GM12878 (cell line): ENCODE data around the gene DTNBP1. TPM values are rescaled to one million over a fixed set of nuclear protein-coding genes. Genes with fewer than 3 reads are reported as not detected.
A peak's percentile ranks its signal among the peaks of the same experiment; 100 is the strongest.

Experiments used
- ATF7 ChIP-seq: fragments of 450-650 bp; IDR thresholded peaks from 2 replicates; pipeline ENCODE4 v1.6.1; 2016; ENCODE audit warnings: low read depth, mild to moderate bottlenecking
- CBFB ChIP-seq: IDR thresholded peaks from 2 replicates; pipeline ENCODE4 v1.6.1; 2016; ENCODE audit warnings: antibody characterized with exemption, low read depth
- CBX3 ChIP-seq: fragments of 200-600 bp; sonication (generic); IDR thresholded peaks from 2 replicates; pipeline ENCODE4 v1.6.1; 2016; ENCODE audit warnings: low read depth, borderline replicate concordance
- CEBPZ ChIP-seq: fragments of 150-350 bp; IDR thresholded peaks from 2 replicates; pipeline ENCODE4 v1.6.1; 2016; ENCODE audit warnings: low read depth, low read length
- GABPA ChIP-seq: IDR thresholded peaks from 2 replicates; pipeline ENCODE4 v1.6.1; 2014; ENCODE audit warnings: antibody characterized with exemption, low read depth, mild to moderate bottlenecking, inconsistent platforms
- HDGF ChIP-seq: fragments of 450-650 bp; IDR thresholded peaks from 2 replicates; pipeline ENCODE4 v1.6.1; 2016; ENCODE audit warnings: antibody characterized with exemption
- KAT2A ChIP-seq: conservative IDR thresholded peaks from 2 replicates; pipeline ENCODE4 v1.6.1; 2011; ENCODE audit warnings: low read depth, low read length; ENCODE audit not compliant: control insufficient read depth
- KDM1A ChIP-seq: fragments of 200-600 bp; sonication (generic); IDR thresholded peaks from 2 replicates; pipeline ENCODE4 v1.6.1; 2016; ENCODE audit warnings: borderline replicate concordance
- LARP7 ChIP-seq: fragments of 450-650 bp; IDR thresholded peaks from 2 replicates; pipeline ENCODE4 v1.6.1; 2017; ENCODE audit warnings: mild to moderate bottlenecking
- POU2F2 ChIP-seq: IDR thresholded peaks from 3 replicates; pipeline ENCODE4 v1.6.1; 2011; ENCODE audit warnings: low read depth, mild to moderate bottlenecking, low read length, borderline replicate concordance
- SMAD1 ChIP-seq: fragments of 450-650 bp; IDR thresholded peaks from 2 replicates; pipeline ENCODE4 v1.6.1; 2018; ENCODE audit warnings: mild to moderate bottlenecking, low read depth; ENCODE audit not compliant: partially characterized antibody
- SMC3 ChIP-seq: IDR thresholded peaks from 2 replicates; pipeline ENCODE4 v1.6.1; 2011; ENCODE audit warnings: low read length, improper control_type of control experiment, borderline replicate concordance
- SREBF2 ChIP-seq: IDR thresholded peaks from 2 replicates; pipeline ENCODE4 v1.6.1; 2012; ENCODE audit warnings: mild to moderate bottlenecking, low read length
- SRF ChIP-seq, 2 experiments: IDR thresholded peaks; 2 replicates each; pipeline ENCODE4 v1.6.1; 2011; ENCODE audit warnings: low read depth in 2 of 2, low read length in 2 of 2, mild to moderate bottlenecking in 1 of 2, moderate library complexity in 1 of 2
- STAT1 ChIP-seq: fragments of 450-650 bp; conservative IDR thresholded peaks from 2 replicates; pipeline ENCODE4 v1.6.1; 2014; ENCODE audit warnings: antibody characterized with exemption, mild to moderate bottlenecking
- ZBTB11 ChIP-seq: fragments of 450-650 bp; formaldehyde crosslinking; IDR thresholded peaks from 2 replicates; pipeline ENCODE4 v1.5.0; 2022; ENCODE audit warnings: mild to moderate bottlenecking, missing genetic modification characterization
- ZNF24 ChIP-seq: fragments of 450-650 bp; IDR thresholded peaks from 2 replicates; pipeline ENCODE4 v1.6.1; 2017; ENCODE audit warnings: antibody characterized with exemption, mild to moderate bottlenecking
- ZSCAN29 ChIP-seq: fragments of 450-650 bp; IDR thresholded peaks from 2 replicates; pipeline ENCODE4 v1.6.1; 2017; ENCODE audit warnings: mild to moderate bottlenecking, moderate library complexity
- ZZZ3 ChIP-seq: IDR thresholded peaks from 2 replicates; pipeline ENCODE4 v1.6.1; 2011; ENCODE audit warnings: low read depth; ENCODE audit not compliant: control insufficient read depth, insufficient read length
- polyA plus RNA-seq, 11 experiments: library from polyadenylated mRNA; depleted of rRNA in 4 of 11; unstranded in 6 of 11; stranded (reverse) in 5 of 11; fragments of >200 nt; fragmentation: Nextera tagmentation in 4 of 11; fragmentation: Illumina TruSeq in 1 of 11; extraction: Ambion mirVana in 4 of 11; extraction: Trizol in 1 of 11; gene quantifications; 1 replicate in 1 of 11; 2 replicates in 10 of 11; pipeline versions ENCODE4 v1.2.1 to v1.2.3, GENCODE V29; 2011 to 2016; ENCODE audit warnings: inconsistent platforms in 2 of 11, missing spikeins in 2 of 11, low read depth in 1 of 11
- total RNA-seq, 4 experiments: library from RNA; depleted of rRNA in 3 of 4; stranded (reverse); fragments of >200 nt in 3 of 4; fragmentation: Illumina TruSeq in 1 of 4; extraction: Trizol in 1 of 4; gene quantifications; 2 replicates each; pipeline versions ENCODE4 v1.2.1 to v1.2.3, GENCODE V29; 2013 to 2021
- TF ChIP-seq, protein P1 (sequence below): IDR thresholded peaks from 2 replicates; pipeline ENCODE4 v1.6.1; 2011; ENCODE audit warnings: borderline replicate concordance, low read depth, mild to moderate bottlenecking, moderate library complexity, low read length; ENCODE audit not compliant: insufficient read depth, poor library complexity, severe bottlenecking
- TF ChIP-seq, protein P2 (sequence below): fragments of 450-650 bp; IDR thresholded peaks from 2 replicates; pipeline ENCODE4 v1.6.1; 2017; ENCODE audit warnings: antibody characterized with exemption, mild to moderate bottlenecking, moderate library complexity

The DTNBP1 gene
- total and polyA plus RNA-seq, 10 of the 15 experiments (the other 5 are each of a cell fraction or from before 2014, with no cell fraction given), result 7.1 to 40.3 (median 20.1) TPM

GRCh38 chr6:15691250-15691869 is 28.5 kb upstream of the DTNBP1 start (continued):
- no peak for TF ChIP-seq ZZZ3
- no peak for TF ChIP-seq CBFB
- TF ChIP-seq SRF (IDR thresholded peaks at IDR 0.05; ENCODE audit: low read depth in 2 of 2, low read length in 2 of 2), result no peak
- 0 out of 2 replicates have a peak, but pooled peaks have one; percentile 75 for TF ChIP-seq STAT1
- TF ChIP-seq KAT2A, result no peak
- peak; percentile 64 for TF ChIP-seq ATF7
- TF ChIP-seq KDM1A, result no peak
- TF ChIP-seq SMC3, result peak; percentile 100
- TF ChIP-seq, protein P1, sequence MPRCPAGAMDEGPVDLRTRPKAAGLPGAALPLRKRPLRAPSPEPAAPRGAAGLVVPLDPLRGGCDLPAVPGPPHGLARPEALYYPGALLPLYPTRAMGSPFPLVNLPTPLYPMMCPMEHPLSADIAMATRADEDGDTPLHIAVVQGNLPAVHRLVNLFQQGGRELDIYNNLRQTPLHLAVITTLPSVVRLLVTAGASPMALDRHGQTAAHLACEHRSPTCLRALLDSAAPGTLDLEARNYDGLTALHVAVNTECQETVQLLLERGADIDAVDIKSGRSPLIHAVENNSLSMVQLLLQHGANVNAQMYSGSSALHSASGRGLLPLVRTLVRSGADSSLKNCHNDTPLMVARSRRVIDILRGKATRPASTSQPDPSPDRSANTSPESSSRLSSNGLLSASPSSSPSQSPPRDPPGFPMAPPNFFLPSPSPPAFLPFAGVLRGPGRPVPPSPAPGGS, result no peak
- TF ChIP-seq HDGF, result no peak
- no peak for TF ChIP-seq SREBF2
- no peak for TF ChIP-seq CEBPZ
- TF ChIP-seq ZBTB11 (CRISPR knock-in tag), result no peak
- TF ChIP-seq ZNF24, result peak; percentile 80
- peak; percentile 85; the same call in 1 of the 3 replicates for TF ChIP-seq POU2F2
- TF ChIP-seq CBX3, result no peak
- 0 out of 2 replicates have a peak, but pooled peaks have one; percentile 34 for TF ChIP-seq ZSCAN29
- no peak for TF ChIP-seq GABPA
- peak; percentile 51 for TF ChIP-seq LARP7
- TF ChIP-seq, protein P2, sequence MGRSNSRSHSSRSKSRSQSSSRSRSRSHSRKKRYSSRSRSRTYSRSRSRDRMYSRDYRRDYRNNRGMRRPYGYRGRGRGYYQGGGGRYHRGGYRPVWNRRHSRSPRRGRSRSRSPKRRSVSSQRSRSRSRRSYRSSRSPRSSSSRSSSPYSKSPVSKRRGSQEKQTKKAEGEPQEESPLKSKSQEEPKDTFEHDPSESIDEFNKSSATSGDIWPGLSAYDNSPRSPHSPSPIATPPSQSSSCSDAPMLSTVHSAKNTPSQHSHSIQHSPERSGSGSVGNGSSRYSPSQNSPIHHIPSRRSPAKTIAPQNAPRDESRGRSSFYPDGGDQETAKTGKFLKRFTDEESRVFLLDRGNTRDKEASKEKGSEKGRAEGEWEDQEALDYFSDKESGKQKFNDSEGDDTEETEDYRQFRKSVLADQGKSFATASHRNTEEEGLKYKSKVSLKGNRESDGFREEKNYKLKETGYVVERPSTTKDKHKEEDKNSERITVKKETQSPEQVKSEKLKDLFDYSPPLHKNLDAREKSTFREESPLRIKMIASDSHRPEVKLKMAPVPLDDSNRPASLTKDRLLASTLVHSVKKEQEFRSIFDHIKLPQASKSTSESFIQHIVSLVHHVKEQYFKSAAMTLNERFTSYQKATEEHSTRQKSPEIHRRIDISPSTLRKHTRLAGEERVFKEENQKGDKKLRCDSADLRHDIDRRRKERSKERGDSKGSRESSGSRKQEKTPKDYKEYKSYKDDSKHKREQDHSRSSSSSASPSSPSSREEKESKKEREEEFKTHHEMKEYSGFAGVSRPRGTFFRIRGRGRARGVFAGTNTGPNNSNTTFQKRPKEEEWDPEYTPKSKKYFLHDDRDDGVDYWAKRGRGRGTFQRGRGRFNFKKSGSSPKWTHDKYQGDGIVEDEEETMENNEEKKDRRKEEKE, result no peak
- TF ChIP-seq SMAD1, result no peak
